OCI-LY1 (cell line): ENCODE measurements around the gene PTGES3L.

Experiments used
- H2AFZ ChIP-seq: fragments of 200-600 bp; sonication (generic), shearing (Covaris generic); 2 replicates; pipeline ENCODE4 v1.6.0; 2014; ENCODE audit warnings: antibody characterized with exemption, mild to moderate bottlenecking, low read length
- H3F3A ChIP-seq: fragments of 200-600 bp; sonication (generic), shearing (Covaris generic); 2 replicates; pipeline ENCODE4 v1.6.0; 2014; ENCODE audit warnings: mild to moderate bottlenecking, antibody characterized with exemption, low read length, moderate library complexity; ENCODE audit not compliant: insufficient read depth
- H3K27ac ChIP-seq: fragments of 200-600 bp; sonication (generic); 2 replicates; pipeline ENCODE4 v1.5.1; 2014; ENCODE audit warnings: low read length, mixed run types, mild to moderate bottlenecking, low read depth; ENCODE audit not compliant: poor library complexity, severe bottlenecking
- H3K27me3 ChIP-seq: fragments of 200-600 bp; sonication (generic); 2 replicates; pipeline ENCODE4 v1.6.0; 2014; ENCODE audit warnings: antibody characterized with exemption, mild to moderate bottlenecking, low read length, moderate library complexity; ENCODE audit not compliant: insufficient read depth
- H3K36me3 ChIP-seq: fragments of 200-600 bp; sonication (generic); 2 replicates; pipeline ENCODE4 v1.6.1; 2014; ENCODE audit warnings: mild to moderate bottlenecking, antibody characterized with exemption, low read length, moderate library complexity, mixed read lengths; ENCODE audit not compliant: insufficient read depth
- H3K4me1 ChIP-seq: fragments of 200-600 bp; sonication (generic); 2 replicates; pipeline ENCODE4 v1.5.1; 2014; ENCODE audit warnings: mild to moderate bottlenecking, low read length, moderate library complexity; ENCODE audit not compliant: insufficient read depth, severe bottlenecking
- H3K4me2 ChIP-seq: fragments of 200-600 bp; sonication (generic), shearing (Covaris generic); 2 replicates; pipeline ENCODE4 v1.6.1; 2014; ENCODE audit warnings: low read length
- H3K4me3 ChIP-seq: fragments of 200-600 bp; sonication (generic); 2 replicates; pipeline ENCODE4 v1.5.1; 2014; ENCODE audit warnings: low read length, low read depth, mild to moderate bottlenecking, mixed read lengths; ENCODE audit not compliant: poor library complexity, severe bottlenecking
- H3K79me2 ChIP-seq: fragments of 200-600 bp; shearing (Covaris generic); 2 replicates; pipeline ENCODE4 v1.6.1; 2016; ENCODE audit warnings: mixed run types, low read length, mixed read lengths; ENCODE audit not compliant: insufficient read depth
- H3K9ac ChIP-seq: fragments of 200-600 bp; sonication (generic), shearing (Covaris generic); 2 replicates; pipeline ENCODE4 v1.6.1; 2014; ENCODE audit warnings: mild to moderate bottlenecking, low read length, mixed read lengths
- H3K9me2 ChIP-seq: fragments of 200-600 bp; sonication (generic), shearing (Covaris generic); 2 replicates; pipeline ENCODE4 v1.6.1; 2014; ENCODE audit warnings: low read depth, mild to moderate bottlenecking, low read length, mixed read lengths
- H3K9me3 ChIP-seq: fragments of 200-600 bp; shearing (Covaris generic); 2 replicates; pipeline ENCODE4 v1.6.1; 2014; ENCODE audit warnings: low read length, mixed read lengths
- H4K20me1 ChIP-seq: fragments of 200-600 bp; sonication (generic), shearing (Covaris generic); 2 replicates; pipeline ENCODE4 v1.6.0; 2016; ENCODE audit warnings: mild to moderate bottlenecking, low read length; ENCODE audit not compliant: insufficient read depth
- EZH2 ChIP-seq: fragments of 200-600 bp; sonication (generic), shearing (Covaris generic); IDR thresholded peaks from 2 replicates; pipeline ENCODE4 v1.8.0; 2017; ENCODE audit warnings: borderline replicate concordance, mixed run types, mild to moderate bottlenecking, antibody characterized with exemption, low read length, moderate library complexity, mixed read lengths
- TF ChIP-seq, protein P1 (sequence below): fragments of 200-600 bp; sonication (generic), shearing (Covaris generic); IDR thresholded peaks from 2 replicates; pipeline ENCODE4 v1.5.1; 2017; ENCODE audit warnings: mild to moderate bottlenecking, antibody characterized with exemption, low read length, moderate library complexity, mixed read lengths

Gene PTGES3L

DNA sequence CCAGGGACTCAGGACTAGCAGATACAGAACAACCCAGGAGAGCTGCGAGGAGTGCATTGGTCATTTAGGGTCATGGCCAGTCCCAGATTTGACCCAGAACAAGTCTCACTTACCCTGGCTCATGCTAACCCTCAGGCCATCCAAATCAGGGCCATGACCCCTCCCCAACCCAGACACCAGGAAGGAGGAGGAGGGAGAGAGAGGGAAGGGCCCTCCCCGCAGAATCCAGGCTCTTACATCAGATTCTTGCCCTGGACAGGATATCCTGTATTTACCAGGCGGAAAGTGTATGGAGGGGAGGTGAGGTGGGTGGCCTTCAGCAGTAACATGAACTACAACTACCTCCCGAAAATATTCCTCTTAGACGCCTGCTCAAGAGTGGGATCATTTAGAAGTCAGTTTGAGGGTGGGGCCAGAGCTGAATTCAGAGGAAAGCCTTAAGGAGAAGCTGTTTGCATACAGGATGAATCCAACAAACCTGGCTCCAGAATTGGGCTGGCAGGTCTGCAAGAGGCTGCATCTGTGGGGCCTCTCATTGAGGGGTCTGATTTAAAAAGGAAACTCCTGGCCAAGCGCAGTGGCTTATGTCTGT, 40.2 kb upstream of the PTGES3L start:
- Histone ChIP-seq H3K4me1 (peaks cover 24% of the 10 kb centered on the region), H3K4me3 (no peak overlapping the region), H4K20me1 (no peaks in the 10 kb centered on the region), H3K79me2 (no peaks in the 10 kb centered on the region), H3K9ac (no peak overlapping the region), H3K9me3 (no peaks in the 10 kb centered on the region), H3K27ac (no peak overlapping the region), H3K36me3 (peaks cover 7% of the 10 kb centered on the region; the same call in 1 of the 2 replicates), H3K9me2 (no peaks in the 10 kb centered on the region), H3K4me2 (no peak overlapping the region), H3K27me3 (no peaks in the 10 kb centered on the region), H3F3A (no peaks in the 10 kb centered on the region), H2AFZ (no peak overlapping the region)
- no peak for TF ChIP-seq EZH2
- TF ChIP-seq, protein P1, sequence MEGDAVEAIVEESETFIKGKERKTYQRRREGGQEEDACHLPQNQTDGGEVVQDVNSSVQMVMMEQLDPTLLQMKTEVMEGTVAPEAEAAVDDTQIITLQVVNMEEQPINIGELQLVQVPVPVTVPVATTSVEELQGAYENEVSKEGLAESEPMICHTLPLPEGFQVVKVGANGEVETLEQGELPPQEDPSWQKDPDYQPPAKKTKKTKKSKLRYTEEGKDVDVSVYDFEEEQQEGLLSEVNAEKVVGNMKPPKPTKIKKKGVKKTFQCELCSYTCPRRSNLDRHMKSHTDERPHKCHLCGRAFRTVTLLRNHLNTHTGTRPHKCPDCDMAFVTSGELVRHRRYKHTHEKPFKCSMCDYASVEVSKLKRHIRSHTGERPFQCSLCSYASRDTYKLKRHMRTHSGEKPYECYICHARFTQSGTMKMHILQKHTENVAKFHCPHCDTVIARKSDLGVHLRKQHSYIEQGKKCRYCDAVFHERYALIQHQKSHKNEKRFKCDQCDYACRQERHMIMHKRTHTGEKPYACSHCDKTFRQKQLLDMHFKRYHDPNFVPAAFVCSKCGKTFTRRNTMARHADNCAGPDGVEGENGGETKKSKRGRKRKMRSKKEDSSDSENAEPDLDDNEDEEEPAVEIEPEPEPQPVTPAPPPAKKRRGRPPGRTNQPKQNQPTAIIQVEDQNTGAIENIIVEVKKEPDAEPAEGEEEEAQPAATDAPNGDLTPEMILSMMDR = no peak

GRCh38 chr17:43019418-43019817, 39.5 kb upstream of the PTGES3L start:
- Histone ChIP-seq H2AFZ (no peak overlapping the region), H3K9ac (no peak overlapping the region), H4K20me1 (no peaks in the 10 kb centered on the region), H3K27ac (no peak overlapping the region), H3K4me1 (peaks cover 19% of the 10 kb centered on the region), H3F3A (no peaks in the 10 kb centered on the region), H3K4me2 (no peak overlapping the region), H3K9me3 (no peaks in the 10 kb centered on the region), H3K79me2 (no peaks in the 10 kb centered on the region), H3K27me3 (no peaks in the 10 kb centered on the region), H3K9me2 (no peaks in the 10 kb centered on the region), H3K36me3 (peaks cover 7% of the 10 kb centered on the region; the same call in 1 of the 2 replicates), H3K4me3 (no peak overlapping the region)
- no peak for TF ChIP-seq EZH2
- TF ChIP-seq, protein P1 = no peak

- Histone ChIP-seq H3K9ac (no peak overlapping the region), H2AFZ (no peak overlapping the region), H3K27ac (no peak overlapping the region), H3K36me3 (peaks cover 7% of the 10 kb centered on the region; the same call in 1 of the 2 replicates), H4K20me1 (no peaks in the 10 kb centered on the region), H3K4me3 (no peak overlapping the region), H3K79me2 (no peaks in the 10 kb centered on the region), H3K4me1 (peaks cover 16% of the 10 kb centered on the region), H3K27me3 (no peaks in the 10 kb centered on the region), H3K9me3 (no peaks in the 10 kb centered on the region), H3K4me2 (no peak overlapping the region), H3K9me2 (no peaks in the 10 kb centered on the region), H3F3A (no peaks in the 10 kb centered on the region)
- TF ChIP-seq, protein P1 = no peak
- TF ChIP-seq EZH2 = no peak
Observed at GRCh38 chr17:43018932-43019331, 39.1 kb upstream of the PTGES3L start.
